ENCODE data around the gene PDCD1. TPM values are rescaled to one million over a fixed set of nuclear protein-coding genes. Genes with fewer than 3 reads are reported as not detected.
"Not testable (repeated sequence)": the region's sequence is repeated elsewhere in the genome, so short reads cannot be mapped to it uniquely, and the experiment has no call there.

The PDCD1 gene
- total RNA-seq, 1 experiment from 2014 or later = 0.22 TPM

GRCh38 chr2:241800198-241800903 lies 58.3 kb downstream of the PDCD1 start:
- H3K9me2 ChIP-seq (ENCODE audit: insufficient read depth); H3K4me1 ChIP-seq (ENCODE audit: control insufficient read depth in 1 of 2, insufficient read depth in 2 of 2, low read length in 2 of 2); H3K36me3 ChIP-seq (ENCODE audit: control insufficient read depth in 1 of 2, insufficient read depth in 2 of 2, low read length in 2 of 2); H4K20me1 ChIP-seq (ENCODE audit: insufficient read depth); H2AFZ ChIP-seq (ENCODE audit: low read depth, low read length, poor library complexity, severe bottlenecking); H3K4me3 ChIP-seq (replicated peaks in 1 of 2; ENCODE audit: low read depth in 1 of 2, low read length in 2 of 2); H3K9ac ChIP-seq (ENCODE audit: low read length); CTCF ChIA-PET; H3K4me2 ChIP-seq (ENCODE audit: low read length); H3K79me2 ChIP-seq (ENCODE audit: insufficient read depth, low read length); H3K9me3 ChIP-seq (ENCODE audit: control insufficient read depth in 1 of 2, insufficient read depth in 1 of 2, low read depth in 1 of 2, low read length in 2 of 2); BruUV-seq (replicated peaks); H3K27me3 ChIP-seq (ENCODE audit: insufficient read depth, low read length); DNase-seq (ENCODE audit: low read depth, low spot score); ATAC-seq; RAD21 ChIA-PET (ENCODE audit: low non-redundant PET in 1 of 2, low total read pairs in 2 of 2, uncharacterized antibody in 2 of 2, unreplicated experiment in 2 of 2); H3K27ac ChIP-seq (ENCODE audit: low read depth, low read length); intact Hi-C loops (cut with micrococcal nuclease); POLR2A ChIA-PET: not testable (repeated sequence)

Other genes starting within 250 kb of the PDCD1 start
- gene THAP4, start 221.7 kb downstream of the PDCD1 start, total RNA-seq (2021; ENCODE audit: unreplicated experiment) = 71.2 TPM
- 87.4 TPM for gene ATG4B, start 221.2 kb downstream of the PDCD1 start, total RNA-seq (2021; ENCODE audit: unreplicated experiment)
- gene DTYMK, start 172.1 kb downstream of the PDCD1 start, total RNA-seq (2021; ENCODE audit: unreplicated experiment) = 83.3 TPM
- gene ING5, start 156.9 kb downstream of the PDCD1 start, total RNA-seq (2021; ENCODE audit: unreplicated experiment) = 45.9 TPM
- gene D2HGDH, start 124.3 kb downstream of the PDCD1 start, total RNA-seq (2021; ENCODE audit: unreplicated experiment) = 46.3 TPM
- 0.44 TPM for gene GAL3ST2, start 82.1 kb downstream of the PDCD1 start, total RNA-seq (2021; ENCODE audit: unreplicated experiment)
- 0.34 TPM for gene NEU4, start 49.7 kb downstream of the PDCD1 start, total RNA-seq (2021; ENCODE audit: unreplicated experiment)
- gene RTP5, start 10.8 kb upstream of the PDCD1 start, total RNA-seq (2021; ENCODE audit: unreplicated experiment) = not detected

Data from HCT116 (cell line).